ENCODE measurements around the gene FLOT1.

FLOT1 gene

GRCh38 chr6:30742316-30743098, at the start of gene FLOT1:
FLOT1 (minus strand) TSS chr6:30742687; CDS start chr6:30742189, 498 bp downstream.
- peak within 1 kb of the TSS; percentile 100 for H3K4me3 ChIP-seq (ENCODE audit: low read length)
- peak; percentile 87 for DNase-seq (ENCODE audit: low read depth)
- TF ChIP-seq CTCF (conservative IDR thresholded peaks at IDR 0.05; ENCODE audit: low read depth, low read length): no peak

DNA sequence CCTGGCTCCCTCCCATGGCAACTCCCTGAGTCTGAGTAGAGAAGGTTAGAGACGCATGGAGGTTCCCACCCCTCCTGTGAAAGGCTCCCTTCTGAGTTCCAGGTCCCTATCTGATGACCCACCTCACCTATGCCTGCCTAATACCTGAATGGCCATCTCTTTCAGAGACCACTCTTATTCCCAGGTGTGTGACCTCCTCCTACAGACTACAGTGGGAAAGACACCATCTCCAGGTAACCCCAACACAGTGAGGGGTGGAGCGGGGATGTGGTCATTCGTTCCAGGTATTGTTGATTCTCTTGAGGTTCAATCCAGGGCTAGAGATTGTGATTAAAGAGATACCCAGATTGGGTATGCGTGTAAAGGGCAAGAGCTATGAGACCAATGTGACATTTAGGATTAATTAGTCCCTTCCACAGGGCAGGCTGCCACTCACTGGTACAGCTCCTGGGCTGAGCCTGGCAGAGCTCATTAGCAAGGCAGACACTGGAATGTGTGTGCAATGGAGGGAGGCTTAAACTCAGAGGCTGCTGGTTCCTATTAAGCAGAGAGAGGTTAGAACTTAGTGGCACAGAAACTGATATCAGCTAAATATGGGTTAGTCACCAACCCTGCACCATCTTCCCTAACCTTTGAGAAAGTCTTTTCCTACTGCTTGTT, 48.4 kb upstream of the FLOT1 start:
- no peak overlapping the region for H3K4me3 ChIP-seq (ENCODE audit: low read length)
- TF ChIP-seq CTCF (conservative IDR thresholded peaks at IDR 0.05; ENCODE audit: low read depth, low read length): no peak
- peak; percentile 95 for DNase-seq (ENCODE audit: low read depth)

GRCh38 chr6:30789606-30790005, 47.1 kb upstream of the FLOT1 start:
- no peak for TF ChIP-seq CTCF (conservative IDR thresholded peaks at IDR 0.05; ENCODE audit: low read depth, low read length)
- no peak overlapping the region for H3K4me3 ChIP-seq (ENCODE audit: low read length)
- no peak for DNase-seq (ENCODE audit: low read depth)

DNA sequence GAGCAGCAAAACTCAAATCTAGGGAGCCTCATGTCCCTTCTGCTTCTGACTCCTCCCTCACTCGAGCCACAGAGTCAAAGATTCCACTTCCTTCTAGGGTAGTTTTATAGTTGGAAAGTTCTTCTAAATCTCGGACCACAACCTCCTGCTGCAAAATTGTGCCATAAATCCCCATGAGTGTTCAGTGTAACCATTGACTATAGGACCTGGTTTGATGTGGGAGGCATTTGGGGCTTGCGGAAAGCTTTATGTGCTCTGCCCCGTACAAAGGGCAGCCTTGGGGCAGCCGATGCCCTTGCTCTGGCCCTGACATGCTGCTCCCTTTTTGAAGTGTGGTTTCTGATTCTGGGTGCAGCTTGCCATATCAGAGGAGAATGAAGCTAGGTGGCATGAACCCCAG, 45.5 kb upstream of the FLOT1 start:
- DNase-seq (ENCODE audit: low read depth): no peak
- TF ChIP-seq CTCF (conservative IDR thresholded peaks at IDR 0.05; ENCODE audit: low read depth, low read length): no peak
- no peak overlapping the region for H3K4me3 ChIP-seq (ENCODE audit: low read length)

DNA sequence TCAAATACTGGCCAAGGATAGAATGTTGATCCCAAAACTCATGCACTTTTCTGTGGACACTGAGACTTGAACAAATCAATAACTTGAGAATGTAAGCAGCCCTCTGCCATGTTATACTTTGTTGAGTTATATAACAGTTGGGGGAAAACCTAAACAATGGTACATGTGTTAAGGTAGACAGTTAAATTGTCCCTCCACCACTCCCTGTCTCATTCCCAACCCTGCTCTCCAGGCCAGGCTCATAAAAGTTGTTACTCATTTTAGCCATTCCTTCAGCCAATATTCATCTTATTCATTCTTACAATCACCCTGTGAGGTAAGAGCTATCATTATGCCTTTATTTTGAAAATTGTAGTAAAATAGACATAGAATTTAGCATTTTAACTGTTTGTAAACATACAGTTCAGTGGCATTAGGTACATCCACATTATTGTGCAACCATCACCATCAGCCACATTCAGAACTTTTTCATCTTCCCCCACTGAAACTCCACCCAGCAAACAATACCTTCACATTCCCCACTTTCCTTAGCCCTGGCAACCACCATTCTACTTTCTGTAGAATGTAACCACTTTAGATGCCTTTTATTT, 40.0 kb upstream of the FLOT1 start:
- H3K4me3 ChIP-seq (ENCODE audit: low read length): no peak overlapping the region
- no peak for TF ChIP-seq CTCF (conservative IDR thresholded peaks at IDR 0.05; ENCODE audit: low read depth, low read length)
- no peak for DNase-seq (ENCODE audit: low read depth)

DNA sequence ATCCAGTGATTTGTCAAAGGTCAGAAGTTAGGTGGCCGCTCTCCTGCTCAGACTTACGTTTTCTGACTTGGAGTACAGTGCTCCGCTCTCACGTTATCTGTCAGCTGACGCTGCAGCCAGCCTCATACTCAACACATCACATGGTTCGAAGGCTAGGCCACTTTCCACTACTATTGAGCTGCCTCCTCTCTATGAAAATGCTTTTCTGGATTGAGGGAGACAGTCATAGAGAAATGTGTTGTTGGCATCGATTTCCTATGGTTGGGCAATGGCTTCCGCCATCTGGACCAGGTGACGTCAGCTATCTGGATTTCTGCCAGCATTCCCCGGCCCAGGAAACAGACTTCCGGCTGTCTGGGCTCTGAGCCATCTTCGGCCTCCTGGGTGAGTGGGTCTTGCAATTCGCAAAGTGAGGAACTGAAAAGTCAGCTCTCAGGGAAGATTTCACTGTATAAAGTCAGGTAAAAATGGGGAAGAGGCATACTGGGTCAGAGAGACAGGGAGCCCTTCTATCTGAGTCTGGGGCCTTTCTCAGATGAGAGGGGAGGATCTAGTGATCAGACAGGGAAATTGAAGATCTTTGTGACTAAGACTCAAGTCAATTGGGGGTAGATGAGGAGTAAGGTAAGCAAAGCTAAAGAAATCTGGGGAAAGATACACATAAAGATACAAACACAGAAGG, 39.4 kb upstream of the FLOT1 start:
- TF ChIP-seq CTCF (conservative IDR thresholded peaks at IDR 0.05; ENCODE audit: low read depth, low read length): no peak

More for the DNA sequence above, 39.4 kb upstream of the FLOT1 start:
- H3K4me3 ChIP-seq (ENCODE audit: low read length): no peak overlapping the region
- peak; percentile 99 for DNase-seq (ENCODE audit: low read depth)
